HG02623 (cell line): ENCODE results near the gene VANGL1.

Source experiments
- ATAC-seq: cut with Tn5 transposase; IDR thresholded peaks from one replicate; pipeline ENCODE4 v1.9.1; 2021; ENCODE audit warnings: moderate library complexity; ENCODE audit not compliant: unreplicated experiment

VANGL1 gene

GRCh38 chr1:115697619-115698018, 55.8 kb downstream of the VANGL1 start:
- ATAC-seq = no peak

GRCh38 chr1:115701090-115701489, 59.3 kb downstream of the VANGL1 start:
- ATAC-seq = no peak

GRCh38 chr1:115702959-115703358, 61.2 kb downstream of the VANGL1 start:
- ATAC-seq = no peak

GRCh38 chr1:115705085-115705951, 63.5 kb downstream of the VANGL1 start:
- no peak for ATAC-seq

GRCh38 chr1:115705963-115706362, 64.2 kb downstream of the VANGL1 start:
- ATAC-seq = no peak

- ATAC-seq = no peak
These were observed 65.0 kb downstream of the VANGL1 start for GRCh38 chr1:115706587-115707425.

- no peak for ATAC-seq
These were observed 69.3 kb downstream of the VANGL1 start for GRCh38 chr1:115710859-115711624.

- ATAC-seq = no peak
These were observed 71.3 kb downstream of the VANGL1 start for GRCh38 chr1:115712911-115713609.

- ATAC-seq = no peak
These were observed 72.1 kb downstream of the VANGL1 start for GRCh38 chr1:115713906-115714305.

- no peak for ATAC-seq
These were observed 72.9 kb downstream of the VANGL1 start for GRCh38 chr1:115714572-115715141.

GRCh38 chr1:115717541-115717940, 75.8 kb downstream of the VANGL1 start:
- no peak for ATAC-seq

GRCh38 chr1:115718011-115718754, 76.4 kb downstream of the VANGL1 start:
- ATAC-seq = no peak

- ATAC-seq = no peak
These were observed 77.5 kb downstream of the VANGL1 start for GRCh38 chr1:115719285-115719684.

- no peak for ATAC-seq
These were observed 80.5 kb downstream of the VANGL1 start for GRCh38 chr1:115722221-115722620.

GRCh38 chr1:115723756-115724155, 82.0 kb downstream of the VANGL1 start:
- ATAC-seq = no peak

- ATAC-seq = no peak
These were observed 83.8 kb downstream of the VANGL1 start for GRCh38 chr1:115725600-115725999.

GRCh38 chr1:115726161-115726560, 84.4 kb downstream of the VANGL1 start:
- ATAC-seq = no peak

GRCh38 chr1:115726570-115726969, 84.8 kb downstream of the VANGL1 start:
- no peak for ATAC-seq

GRCh38 chr1:115727706-115728249, 86.0 kb downstream of the VANGL1 start:
- ATAC-seq = no peak
